Lower lobe of right lung (tissue), 2 donors: Measurements from ENCODE around the gene NOS2. TPM values are rescaled to one million over a fixed set of nuclear protein-coding genes. Genes with fewer than 3 reads are reported as not detected.

ENCODE experiments used
- ATAC-seq, 2 donors: fragments of 200-7000 bp; cut with Tn5 transposase; one replicate each; pipeline ENCODE4 v1.9.1; 2020 to 2022; ENCODE audit warnings: mild to moderate bottlenecking in 2 of 2, moderate library complexity in 2 of 2
- DNase-seq: peaks from one replicate; pipeline ENCODE4 v3.0.0-alpha.2; 2020
- H3K27ac ChIP-seq: fragments of 200-600 bp; one replicate; pipeline ENCODE4 v1.8.0; 2022
- H3K27me3 ChIP-seq: fragments of 200-600 bp; one replicate; pipeline ENCODE4 v1.8.0; 2022; ENCODE audit warnings: low read depth
- H3K36me3 ChIP-seq: fragments of 200-600 bp; one replicate; pipeline ENCODE4 v1.8.0; 2022; ENCODE audit warnings: mild to moderate bottlenecking
- H3K4me1 ChIP-seq: fragments of 200-600 bp; one replicate; pipeline ENCODE4 v1.8.0; 2022
- H3K4me3 ChIP-seq: fragments of 200-600 bp; one replicate; pipeline ENCODE4 v1.8.0; 2022; ENCODE audit warnings: mild to moderate bottlenecking
- H3K9me3 ChIP-seq: fragments of 200-600 bp; one replicate; pipeline ENCODE4 v1.8.0; 2022
- CTCF ChIP-seq: fragments of 200-600 bp; IDR thresholded peaks from one replicate; pipeline ENCODE4 v1.8.0; 2022; ENCODE audit warnings: antibody characterized with exemption, mild to moderate bottlenecking
- intact Hi-C: fragments of 100-400 bp; cut with DNase I; formaldehyde crosslinking; loops from one replicate; pipeline ENCODE4 v1.11.0; 2022
- total RNA-seq: library from RNA; stranded (reverse); fragmentation: NEBNext Ultra II Directional; extraction: Animal tissue kit (Norgen Biotek cat#: 25700); gene quantifications from one replicate; pipeline ENCODE4 v1.2.1, GENCODE V29; 2021
- donor health status: DM: no; HTN: yes; CAD: no; lungs with severe emphysema.

NOS2 gene
- total RNA-seq, 1 donor from 2014 or later = 0.38 TPM

- Histone ChIP-seq H3K27ac (no peak overlapping the region), H3K27me3 (peaks cover 27% of the 10 kb centered on the region), H3K9me3 (no peaks in the 10 kb centered on the region), H3K36me3 (no peaks in the 10 kb centered on the region), H3K4me1 (peaks cover 9% of the 10 kb centered on the region), H3K4me3 (no peak overlapping the region)
- ATAC-seq (no peak), DNase-seq (no peak)
- TF ChIP-seq CTCF = no peak
- intact Hi-C loops = no loop called here
These were observed 8.2 kb downstream of the NOS2 start for GRCh38 chr17:27792095-27792494.

GRCh38 chr17:27788919-27789318 is 11.4 kb downstream of the NOS2 start:
- Histone ChIP-seq H3K4me3 (no peak overlapping the region), H3K36me3 (no peaks in the 10 kb centered on the region), H3K9me3 (no peaks in the 10 kb centered on the region), H3K27me3 (peaks cover 21% of the 10 kb centered on the region), H3K4me1 (peaks cover 9% of the 10 kb centered on the region), H3K27ac (no peak overlapping the region)
- no peak for ATAC-seq
- no peak for TF ChIP-seq CTCF
- DNase-seq = peak; percentile 37
- intact Hi-C loops = no loop called here

- H3K4me3 ChIP-seq = no peak overlapping the region
- H3K27me3 ChIP-seq = no peaks in the 10 kb centered on the region
- H3K27ac ChIP-seq = peak overlapping the region; percentile 27
- ATAC-seq (no peak), DNase-seq (peak; percentile 28)
- TF ChIP-seq CTCF = no peak
- H3K36me3 ChIP-seq = no peaks in the 10 kb centered on the region
- peaks cover 13% of the 10 kb centered on the region for H3K4me1 ChIP-seq
- intact Hi-C loops = no loop called here
- H3K9me3 ChIP-seq = no peaks in the 10 kb centered on the region
These were observed 16.6 kb downstream of the NOS2 start for GRCh38 chr17:27783440-27784350.

GRCh38 chr17:27782791-27783206 is 17.5 kb downstream of the NOS2 start:
- peaks cover 13% of the 10 kb centered on the region for H3K4me1 ChIP-seq
- no peaks in the 10 kb centered on the region for H3K27me3 ChIP-seq
- ATAC-seq (peak; percentile 26 to 39), DNase-seq (peak; percentile 53)
- no peak for TF ChIP-seq CTCF
- intact Hi-C loops = no loop called here
- no peak overlapping the region for H3K4me3 ChIP-seq
- H3K9me3 ChIP-seq = no peaks in the 10 kb centered on the region
- H3K36me3 ChIP-seq = no peaks in the 10 kb centered on the region
- no peak overlapping the region for H3K27ac ChIP-seq

GRCh38 chr17:27780828-27781404 is 19.4 kb downstream of the NOS2 start:
- H3K4me1 ChIP-seq = peaks cover 13% of the 10 kb centered on the region
- H3K4me3 ChIP-seq = no peak overlapping the region
- H3K27me3 ChIP-seq = no peaks in the 10 kb centered on the region
- TF ChIP-seq CTCF = no peak
- no peaks in the 10 kb centered on the region for H3K36me3 ChIP-seq
- ATAC-seq (no peak), DNase-seq (no peak)
- intact Hi-C loops = no loop called here
- H3K9me3 ChIP-seq = no peaks in the 10 kb centered on the region
- no peak overlapping the region for H3K27ac ChIP-seq
